ENCODE data around the gene WDR31.
"Not testable (repeated sequence)": the region's sequence is repeated elsewhere in the genome, so short reads cannot be mapped to it uniquely, and the experiment has no call there.

WDR31 gene

DNA sequence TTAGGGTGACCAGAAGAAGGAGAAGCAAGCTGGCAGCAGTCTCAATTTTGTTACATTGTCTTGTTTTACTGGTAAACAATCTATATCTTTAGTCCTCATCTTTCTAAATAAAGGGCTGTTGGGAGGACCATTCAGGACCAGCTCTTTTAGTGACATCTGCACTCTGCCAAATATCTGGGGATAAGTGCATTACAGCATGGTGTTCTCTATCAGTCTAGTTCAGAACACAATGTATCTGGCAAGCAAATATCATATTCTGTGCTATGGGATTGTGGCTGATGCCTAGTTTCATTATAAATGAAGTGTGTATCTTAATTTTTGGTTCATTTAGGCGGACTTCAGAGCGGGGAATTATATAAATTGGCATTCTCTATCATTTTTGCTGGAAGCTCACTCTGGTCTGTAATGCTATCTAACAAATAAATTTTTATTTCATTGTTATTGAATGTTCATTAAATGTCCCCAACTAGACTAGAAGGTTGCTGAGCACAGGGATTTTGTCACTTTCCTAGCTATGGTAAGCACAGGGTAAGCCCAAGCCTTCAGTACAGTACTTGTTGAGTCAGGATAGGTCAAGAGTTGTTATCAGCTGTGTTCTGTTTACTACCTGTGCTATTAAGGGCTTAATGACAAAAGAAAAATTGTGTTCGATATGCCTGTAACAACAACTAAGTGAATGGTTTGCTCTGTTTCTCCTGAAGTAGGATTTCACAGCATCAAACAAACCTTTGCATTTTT is 11.9 kb downstream of the WDR31 start:
- no peak for DNase-seq

DNA sequence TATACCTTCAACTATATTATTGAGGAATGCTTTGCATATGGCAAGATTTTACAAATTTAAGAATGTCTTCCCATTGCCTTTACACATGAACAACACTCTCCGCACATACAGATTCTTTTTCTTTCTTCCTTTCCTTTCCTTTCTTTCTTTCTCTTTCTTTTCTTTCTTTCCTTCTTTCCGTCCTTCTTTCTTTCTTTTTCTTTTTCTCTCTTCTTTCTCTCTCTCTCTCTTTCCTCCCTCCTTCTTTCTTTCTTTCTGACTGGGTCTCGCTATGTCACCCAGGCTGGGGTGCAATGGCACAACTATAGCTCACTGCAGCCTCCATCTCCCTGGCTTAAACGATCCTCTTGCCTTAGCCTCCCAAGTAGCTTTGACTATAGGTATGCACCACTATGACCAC is 13.8 kb downstream of the WDR31 start:
- no peak for DNase-seq

DNA sequence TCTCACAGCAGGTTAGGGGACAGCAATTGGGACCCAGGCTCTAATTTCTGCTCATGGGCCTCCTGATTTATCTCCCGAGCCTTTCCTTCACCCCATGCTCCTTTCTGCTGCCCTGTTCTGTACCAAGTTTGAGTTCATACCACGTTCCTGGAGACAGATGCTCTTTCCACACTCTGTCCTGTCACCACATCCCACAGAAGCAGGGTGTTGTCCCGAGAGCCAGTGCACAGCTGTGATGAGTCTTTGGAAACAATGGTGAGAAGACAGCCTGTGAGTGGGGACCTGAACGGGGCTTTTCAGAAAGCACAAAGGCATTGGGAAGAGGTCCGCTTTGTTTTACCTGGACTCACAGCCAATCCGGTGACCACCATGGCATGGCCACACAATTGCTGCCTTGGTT is 17.4 kb downstream of the WDR31 start:
- no peak for DNase-seq

DNA sequence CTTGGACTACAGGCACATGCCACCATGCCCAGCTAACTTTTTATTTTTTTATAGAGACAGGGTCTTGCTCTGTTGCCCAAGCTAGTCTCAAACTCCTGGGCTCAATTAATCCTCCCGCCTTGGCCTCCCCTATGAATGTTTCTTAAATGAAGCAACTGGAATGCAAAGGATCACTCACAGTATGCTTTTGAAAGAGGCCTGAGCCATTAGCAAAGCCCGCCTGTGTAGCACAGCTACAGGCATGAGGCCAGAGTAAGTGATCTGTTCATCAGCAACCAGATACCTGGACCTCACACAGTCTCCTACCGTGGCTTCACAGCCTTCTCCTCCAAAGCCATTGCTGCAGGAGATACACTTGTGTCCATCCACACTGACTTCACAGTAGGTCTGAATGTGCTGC is 20.0 kb downstream of the WDR31 start:
- no peak for DNase-seq

DNA sequence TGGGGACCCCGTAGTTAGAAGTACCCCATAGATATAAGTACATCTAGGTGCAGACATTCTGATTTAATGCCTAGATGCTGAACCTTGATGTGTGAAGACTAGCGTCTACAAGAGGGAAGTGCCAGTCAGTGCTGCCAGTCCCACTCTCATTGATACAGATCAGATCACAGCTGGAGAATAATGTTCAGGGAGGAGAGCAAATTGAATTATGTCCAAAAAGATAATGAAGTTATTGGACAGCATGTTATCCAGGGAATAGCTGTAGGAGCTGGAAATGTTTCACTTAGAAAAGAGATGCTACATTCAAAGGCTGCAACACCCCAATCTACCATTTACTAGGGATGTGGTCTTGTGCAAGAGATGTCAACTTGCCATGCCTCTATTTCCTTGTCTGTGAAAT is 21.0 kb downstream of the WDR31 start:
- no peak for DNase-seq

DNA sequence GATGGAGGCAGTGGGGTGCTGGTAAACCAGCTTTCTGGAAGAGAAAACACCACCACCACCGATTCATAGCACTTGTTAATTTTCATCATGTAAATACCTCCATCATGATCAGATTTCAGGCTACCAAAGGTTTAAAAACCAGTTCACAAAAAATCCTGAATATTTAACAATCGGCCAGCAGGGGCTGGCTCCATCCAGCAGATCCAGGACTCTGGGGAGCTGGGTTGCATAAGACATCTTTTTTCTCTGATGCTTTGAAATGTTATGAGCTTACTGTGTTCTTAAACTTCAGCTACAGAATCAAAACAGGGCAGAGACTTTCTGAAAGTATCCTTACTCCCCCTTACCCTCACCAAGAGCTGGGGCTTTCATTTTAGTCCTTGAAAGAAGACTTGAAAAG is 22.3 kb downstream of the WDR31 start:
- DNase-seq: no peak

DNA sequence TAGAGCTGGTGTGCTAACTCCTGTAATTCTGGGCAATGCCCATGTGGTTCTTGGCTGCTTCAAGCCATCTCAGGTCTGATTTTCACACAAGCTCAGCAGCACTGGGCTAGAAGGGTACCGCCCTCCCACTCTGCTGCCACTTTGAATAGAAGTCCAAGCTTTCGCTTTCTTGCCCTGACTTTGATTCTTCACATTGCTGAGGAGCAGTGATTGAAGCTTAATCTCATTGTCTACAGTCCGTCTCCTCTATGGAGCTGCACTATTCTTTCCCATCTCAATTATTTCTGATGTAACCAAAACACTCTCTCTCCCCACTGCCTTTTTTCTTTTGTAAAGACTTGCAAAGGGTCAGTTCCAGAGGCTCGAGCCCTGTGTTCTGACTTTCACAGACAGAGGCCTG is 24.0 kb downstream of the WDR31 start:
- no peak for DNase-seq

DNA sequence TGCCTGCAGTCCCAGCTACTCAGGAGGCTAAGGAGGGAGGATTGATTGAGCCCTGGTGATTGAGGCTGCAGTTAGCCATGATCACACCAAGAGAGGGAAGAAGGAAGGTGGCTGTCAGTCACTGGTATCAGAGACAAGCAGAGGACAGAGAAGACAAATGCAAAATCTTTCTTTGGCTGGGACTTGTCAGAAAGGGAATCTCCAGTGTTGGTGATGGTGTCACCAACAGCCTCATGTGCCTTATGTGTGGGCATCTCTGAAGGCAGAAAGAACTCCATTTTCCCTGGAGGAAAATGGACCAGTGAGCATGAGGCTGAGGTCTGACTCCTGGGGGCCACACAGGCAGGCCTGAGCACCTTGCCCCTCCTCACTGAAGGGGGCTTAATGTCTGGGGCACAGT is 24.8 kb downstream of the WDR31 start:
- DNase-seq: no peak

DNA sequence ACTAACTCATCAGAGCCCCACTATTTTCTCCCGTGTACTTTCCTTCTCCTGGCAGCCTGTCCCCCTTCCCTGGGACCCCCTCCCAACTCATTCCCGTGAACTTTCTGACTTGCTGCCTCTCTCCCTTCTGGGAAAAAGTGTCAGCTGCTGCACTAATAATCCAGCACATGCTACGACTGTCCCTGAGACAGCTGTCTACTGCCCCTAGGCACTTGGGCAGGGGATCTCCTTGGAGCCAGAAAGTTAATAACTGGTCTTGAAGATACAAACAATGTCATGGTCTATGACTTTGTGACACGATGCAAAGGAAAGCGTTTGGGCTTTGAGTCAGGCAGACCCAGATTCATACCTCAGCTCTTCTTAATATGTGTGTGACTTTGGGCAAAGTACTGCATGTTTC is 26.8 kb downstream of the WDR31 start:
- no peak for DNase-seq

DNA sequence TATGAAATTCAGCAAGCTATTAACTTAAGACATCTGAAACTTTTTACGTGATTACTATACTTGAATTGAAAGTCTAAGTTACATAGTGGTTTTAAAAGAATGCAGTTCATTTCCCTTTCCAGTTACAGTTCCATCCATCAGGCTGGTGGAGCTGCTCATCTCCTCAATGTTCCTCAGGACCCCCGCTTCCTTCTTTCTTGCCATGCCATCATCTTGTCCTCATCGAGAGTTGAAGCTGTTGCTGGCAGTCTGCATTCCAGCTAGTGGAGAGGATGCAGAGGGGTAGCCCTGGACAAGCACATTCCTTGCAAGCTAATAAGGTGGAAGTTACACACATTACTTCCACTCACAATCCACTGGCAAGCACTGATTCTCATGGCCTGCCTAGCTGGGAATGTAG is 28.1 kb downstream of the WDR31 start:
- no peak for DNase-seq

DNA sequence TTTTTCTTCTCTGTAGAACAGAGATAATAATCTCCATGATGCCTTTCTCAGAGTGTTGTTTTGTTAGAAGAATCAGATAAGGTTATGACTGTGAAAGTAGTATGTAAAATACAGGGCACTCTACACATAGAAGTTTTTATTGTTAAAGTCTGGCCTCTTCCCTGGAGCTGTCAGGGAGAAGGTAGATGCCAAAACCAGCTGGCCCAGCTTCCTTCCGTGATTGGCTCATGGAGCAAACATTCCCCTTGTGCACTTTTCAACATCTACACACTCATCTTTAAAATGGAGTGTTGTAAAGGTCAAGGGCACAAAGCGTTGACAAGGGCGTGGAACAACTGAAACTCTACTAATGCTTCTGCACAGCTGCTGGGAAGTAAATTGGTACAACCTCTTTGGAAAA is 29.5 kb downstream of the WDR31 start:
- DNase-seq: no peak

DNA sequence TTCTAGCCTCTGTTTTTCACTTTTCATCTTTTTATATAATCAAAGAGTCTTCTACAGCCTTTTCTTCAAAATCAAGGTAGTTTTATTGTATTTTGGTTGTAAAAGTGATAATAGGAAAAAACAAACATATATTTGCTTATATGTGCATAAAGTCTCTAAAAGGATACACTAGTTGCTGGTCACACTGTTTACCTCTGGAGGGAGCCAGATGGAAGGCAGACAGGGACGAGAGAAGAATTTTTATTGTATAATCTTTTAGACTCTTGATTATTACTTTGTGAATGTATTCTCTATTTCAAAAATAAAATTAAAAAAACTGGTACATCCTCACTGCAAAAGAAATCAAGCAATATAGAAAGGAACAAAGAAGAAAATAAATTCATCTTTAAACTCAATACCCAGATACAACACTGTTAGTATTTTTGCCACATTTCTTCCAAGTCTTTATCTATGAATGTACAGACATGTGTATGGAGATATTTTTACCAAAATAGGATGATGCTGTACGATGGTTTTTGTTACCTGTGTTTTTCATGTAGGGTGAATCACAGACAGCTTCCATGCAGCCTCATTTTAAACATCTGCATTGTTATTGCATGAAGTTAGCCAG is 30.8 kb downstream of the WDR31 start:
- peak in 1 of 2 experiments; percentile 55 for DNase-seq

DNA sequence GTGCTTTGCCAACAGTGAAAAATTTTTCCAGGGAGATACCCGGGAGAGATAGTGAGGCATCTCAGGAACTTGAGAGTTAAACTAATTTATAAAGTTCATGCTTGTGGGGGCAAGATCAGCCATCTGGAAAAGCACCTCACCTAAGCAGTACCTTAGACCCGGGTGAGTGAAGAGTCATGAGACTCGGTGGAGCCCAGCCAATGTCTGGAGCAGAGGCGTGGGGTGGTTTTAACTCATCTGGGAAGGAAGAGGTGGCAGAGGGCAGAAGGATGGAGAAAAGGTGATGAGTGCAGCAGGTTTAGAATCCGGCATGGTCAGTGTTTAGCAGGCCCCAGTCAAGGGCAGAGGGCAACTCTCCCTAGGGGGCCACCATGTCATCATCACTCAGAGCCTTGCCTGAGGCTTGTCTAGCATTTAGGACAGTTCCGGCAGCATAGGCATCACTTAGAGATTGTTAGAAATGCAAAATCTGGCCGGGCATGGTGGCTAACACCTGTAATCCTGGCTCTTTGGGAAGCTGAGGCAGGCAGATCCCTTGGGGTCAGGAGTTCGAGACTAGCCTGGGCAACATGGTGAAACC is 32.6 kb downstream of the WDR31 start:
- DNase-seq: no peak

DNA sequence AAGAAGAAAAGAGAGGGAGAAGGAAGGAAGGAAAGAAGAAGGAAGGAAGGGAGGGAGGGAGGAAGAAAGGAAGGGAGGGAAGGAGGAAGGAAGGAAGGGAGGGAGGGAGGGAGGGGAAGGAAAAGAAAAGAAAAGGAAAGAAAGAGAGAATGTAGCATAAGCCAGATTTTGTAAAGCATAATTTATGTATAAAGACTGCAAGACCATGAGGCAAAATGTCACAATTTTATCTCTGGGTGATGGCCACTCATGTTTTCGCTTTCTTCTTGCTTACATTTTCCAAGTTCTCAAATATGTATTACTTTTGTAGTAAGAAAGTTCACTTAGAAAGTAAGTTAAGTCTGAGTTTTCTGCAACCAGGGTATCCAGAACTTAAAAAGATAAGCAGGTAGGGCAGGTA is 33.5 kb downstream of the WDR31 start:
- DNase-seq: no peak

DNA sequence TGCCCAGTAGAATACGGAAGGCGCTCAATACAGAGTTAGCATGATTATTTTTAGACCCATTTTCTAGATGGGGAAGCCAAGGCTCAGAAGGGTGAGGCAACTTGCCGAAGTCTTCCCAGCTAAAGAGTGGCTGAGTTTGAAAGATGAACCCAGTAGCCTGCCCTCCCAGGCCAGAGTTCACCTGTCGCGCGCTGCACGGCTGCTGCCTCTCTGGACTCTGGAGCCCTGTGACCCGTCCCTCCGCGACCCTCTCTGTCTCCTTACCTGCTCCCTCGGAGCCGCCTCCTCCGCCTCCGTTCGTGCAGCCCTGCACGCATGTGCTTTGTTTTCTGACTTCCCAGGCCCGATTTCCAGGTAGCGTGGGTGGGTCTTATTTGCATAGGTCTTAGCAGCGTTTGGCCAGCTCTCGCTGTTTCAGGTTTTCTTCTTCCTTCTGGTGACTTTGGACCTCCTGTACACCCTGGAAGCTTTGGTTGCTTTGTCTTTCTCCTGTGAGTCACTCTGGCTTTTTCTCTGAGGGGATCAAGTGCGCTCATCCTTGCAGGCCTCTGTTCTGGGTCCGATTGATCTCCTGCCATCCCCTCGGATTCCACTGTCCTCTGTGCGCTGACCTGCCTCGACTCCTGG is 37.2 kb downstream of the WDR31 start, which contains the start of gene RNF183:
Gene RNF183, minus strand, starts transcription at position 585 of the 627 bp plus-strand sequence. CDS start 5,192 bp downstream, outside the sequence.
- no peak for DNase-seq

DNA sequence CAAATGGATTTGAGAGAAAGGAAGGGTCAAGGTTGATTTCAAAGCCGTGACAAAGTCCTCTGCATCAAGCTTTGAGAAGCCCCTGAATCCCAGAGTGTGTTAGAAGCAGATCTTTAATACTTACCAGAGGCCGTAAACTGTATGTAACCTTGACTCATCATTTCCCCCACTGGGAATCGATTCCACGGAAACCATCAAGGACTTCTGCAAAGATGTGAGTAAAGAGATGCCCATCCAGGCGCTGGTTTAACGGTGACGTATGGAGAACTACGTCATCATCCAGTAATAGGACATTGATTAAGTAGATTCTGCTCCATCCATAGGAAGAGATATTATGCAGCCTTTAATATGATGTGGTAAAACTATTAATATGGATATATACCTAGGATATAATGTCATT is 38.5 kb downstream of the WDR31 start:
- DNase-seq: no peak

DNA sequence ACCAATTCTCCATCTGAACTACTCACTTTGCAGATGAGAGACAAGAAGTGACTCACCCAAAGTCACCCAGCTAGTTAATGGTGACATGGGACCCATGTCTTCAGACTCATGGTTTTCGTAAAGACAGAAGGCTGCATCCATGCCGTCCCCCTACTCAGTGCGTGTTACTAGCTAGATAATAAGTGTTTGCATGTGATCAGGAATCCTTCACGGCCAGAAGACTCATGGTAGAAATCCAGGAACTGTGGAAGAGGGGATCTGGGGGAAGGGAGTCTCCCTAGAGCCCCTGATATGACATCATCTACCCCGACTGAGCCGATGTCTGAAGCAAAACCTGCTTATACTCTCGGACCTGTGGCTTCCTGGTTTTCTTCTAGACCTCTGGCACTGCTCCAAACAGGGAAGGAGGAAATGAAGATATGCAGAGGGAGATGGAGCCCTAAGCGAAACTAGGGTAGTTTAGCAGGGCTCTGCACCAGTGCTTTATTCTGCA is 40.2 kb downstream of the WDR31 start:
- no peak for DNase-seq

DNA sequence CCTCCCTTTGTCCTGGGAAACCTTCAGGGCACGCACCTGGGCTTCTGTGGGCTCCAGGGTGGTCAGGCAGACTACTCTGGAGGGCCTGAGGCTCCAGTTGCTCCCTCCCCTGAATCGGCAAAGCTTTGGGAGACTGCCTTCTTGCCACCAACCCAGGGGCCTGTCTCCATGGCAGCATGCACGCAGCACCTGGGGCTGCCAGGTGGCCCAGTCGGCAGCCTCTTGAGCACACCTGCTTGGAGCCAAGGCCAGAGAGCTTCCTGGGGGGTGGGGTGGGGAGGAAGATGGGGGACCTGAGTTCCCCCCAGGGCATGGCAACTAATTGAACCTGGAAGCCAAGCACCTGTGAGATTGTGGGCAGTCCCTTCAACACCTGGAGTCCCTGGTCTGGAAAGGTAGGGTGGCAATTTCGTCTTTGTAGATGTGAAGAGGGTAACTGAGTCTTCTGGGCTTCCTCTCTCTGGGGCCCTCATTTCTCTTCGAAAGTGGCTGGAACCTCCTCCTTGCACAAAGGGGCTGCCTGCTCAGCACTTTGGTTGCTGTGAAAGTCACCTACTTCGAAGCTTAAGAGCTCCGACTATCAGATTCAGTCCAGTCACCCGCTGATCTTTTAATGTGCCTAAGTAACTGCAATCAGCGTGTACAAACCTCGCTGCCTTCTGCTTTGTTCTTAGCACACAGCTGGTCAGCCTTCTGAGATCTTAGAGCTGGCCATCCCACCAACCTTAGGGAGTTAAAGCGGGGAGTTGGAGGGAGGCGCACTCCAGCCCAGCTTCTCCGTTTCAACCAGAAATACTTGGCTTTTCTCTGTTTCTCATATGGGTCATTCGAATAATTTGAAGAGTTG is 40.9 kb downstream of the WDR31 start:
- DNase-seq: no peak

DNA sequence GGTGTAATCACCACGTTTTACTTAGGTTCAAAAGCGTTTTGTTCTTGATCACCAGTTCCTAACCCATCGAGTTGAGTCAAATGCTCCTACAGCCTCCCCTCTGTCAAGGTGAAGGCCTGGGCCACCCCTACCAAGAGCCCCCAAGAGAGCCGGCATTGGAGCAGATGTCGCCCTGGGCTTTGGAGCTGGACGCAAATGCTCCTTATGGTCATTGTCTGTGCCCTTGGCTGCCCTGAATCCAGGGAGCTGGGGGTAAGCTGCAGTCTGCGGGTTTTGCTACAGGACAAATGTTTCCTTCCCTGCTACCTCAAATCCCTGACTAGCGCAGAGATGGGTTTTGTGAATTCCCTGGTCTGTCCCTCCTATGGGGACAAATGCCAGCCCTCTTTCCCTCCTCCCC is 41.8 kb downstream of the WDR31 start:
- no peak for DNase-seq

DNA sequence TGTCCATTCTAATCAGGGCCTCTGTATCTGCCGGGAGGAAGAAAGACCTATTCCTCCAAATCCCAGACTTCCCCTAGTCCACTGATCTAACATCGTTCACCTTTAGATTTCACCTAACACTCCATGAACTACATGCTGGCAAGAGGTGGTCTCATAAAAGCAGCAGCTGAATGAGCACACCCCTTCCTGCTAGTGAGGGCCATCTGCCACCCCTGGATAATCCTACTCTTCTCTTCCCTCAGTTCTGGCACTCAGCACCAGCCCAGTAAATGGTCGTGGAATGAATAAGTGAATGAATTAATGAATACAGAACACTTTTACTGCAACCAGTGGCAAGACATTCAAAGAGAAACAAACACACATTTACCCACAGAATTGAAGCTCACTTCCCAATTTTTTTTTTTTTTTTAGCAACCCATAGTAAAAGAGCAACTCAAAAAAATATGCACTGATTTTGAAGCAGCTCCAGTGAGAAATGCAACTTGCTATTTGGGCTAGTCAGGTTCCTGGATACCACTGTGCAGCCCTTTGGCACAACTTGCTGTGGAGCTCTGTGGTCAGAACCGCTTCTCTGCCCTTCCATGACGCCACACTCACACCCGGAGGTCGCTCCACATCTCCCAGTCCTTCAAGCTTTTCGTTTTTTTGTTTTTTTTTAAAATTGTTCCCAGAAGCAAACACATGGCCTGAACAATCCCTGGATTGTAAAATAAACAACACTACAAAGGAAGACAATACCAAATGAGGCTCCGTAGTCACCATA is 43.1 kb downstream of the WDR31 start:
- DNase-seq: no peak

DNA sequence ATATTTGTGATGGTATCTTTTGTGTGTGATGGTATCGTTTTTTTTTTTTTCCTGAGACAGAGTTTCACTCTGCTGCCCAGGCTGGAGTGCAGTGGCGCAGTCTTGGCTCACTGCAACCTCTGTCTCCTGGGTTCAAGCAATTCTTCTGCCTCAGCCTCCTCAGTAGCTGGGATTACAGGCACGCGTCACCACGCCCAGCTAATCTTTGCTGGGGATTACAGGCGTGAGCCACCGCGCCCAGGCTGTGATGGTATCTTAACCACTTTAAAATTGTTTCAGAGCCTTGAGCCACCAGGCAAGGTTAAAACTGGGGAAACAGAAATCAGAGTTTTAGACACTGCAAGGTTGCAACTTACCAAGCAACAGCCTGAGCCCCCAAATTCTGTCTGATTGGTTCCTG is 43.8 kb downstream of the WDR31 start:
- DNase-seq: not testable (repeated sequence)

DNA sequence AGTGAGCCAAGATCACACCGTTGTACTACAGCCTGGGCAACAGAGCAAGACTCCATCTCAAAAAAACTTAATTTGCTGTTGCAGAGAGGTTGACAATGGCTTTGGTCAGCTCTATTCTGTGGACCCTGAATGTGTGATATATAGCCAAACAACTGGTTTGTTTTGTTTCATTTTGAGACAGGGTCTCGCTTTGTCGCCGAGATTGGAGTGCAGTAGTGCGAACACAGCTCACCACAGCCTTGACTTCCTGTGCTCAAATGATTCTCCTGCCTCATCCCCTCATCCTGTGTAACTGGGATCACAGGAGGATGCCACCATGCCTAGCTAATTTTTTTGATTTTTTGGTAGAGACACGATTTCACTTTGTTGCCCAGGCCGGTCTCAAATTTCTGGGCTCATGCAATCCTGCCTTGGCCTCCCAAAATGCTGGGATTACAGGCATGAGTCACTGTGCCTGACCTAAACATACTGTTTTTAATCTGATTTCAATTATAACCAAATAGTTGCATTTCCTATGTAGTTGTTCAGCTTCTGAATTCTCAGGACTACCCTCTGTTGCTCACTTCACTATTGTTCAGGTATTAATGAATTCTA is 46.7 kb downstream of the WDR31 start:
- DNase-seq: no peak

All from SW 1271 (cell line).